ENCODE data around the gene CXCR4. TPM values are rescaled to one million over a fixed set of nuclear protein-coding genes. Genes with fewer than 3 reads are reported as not detected.

The CXCR4 gene
- total RNA-seq, 4 donors from 2014 or later, result 4.9 to 446 (median 22.2) TPM

DNA sequence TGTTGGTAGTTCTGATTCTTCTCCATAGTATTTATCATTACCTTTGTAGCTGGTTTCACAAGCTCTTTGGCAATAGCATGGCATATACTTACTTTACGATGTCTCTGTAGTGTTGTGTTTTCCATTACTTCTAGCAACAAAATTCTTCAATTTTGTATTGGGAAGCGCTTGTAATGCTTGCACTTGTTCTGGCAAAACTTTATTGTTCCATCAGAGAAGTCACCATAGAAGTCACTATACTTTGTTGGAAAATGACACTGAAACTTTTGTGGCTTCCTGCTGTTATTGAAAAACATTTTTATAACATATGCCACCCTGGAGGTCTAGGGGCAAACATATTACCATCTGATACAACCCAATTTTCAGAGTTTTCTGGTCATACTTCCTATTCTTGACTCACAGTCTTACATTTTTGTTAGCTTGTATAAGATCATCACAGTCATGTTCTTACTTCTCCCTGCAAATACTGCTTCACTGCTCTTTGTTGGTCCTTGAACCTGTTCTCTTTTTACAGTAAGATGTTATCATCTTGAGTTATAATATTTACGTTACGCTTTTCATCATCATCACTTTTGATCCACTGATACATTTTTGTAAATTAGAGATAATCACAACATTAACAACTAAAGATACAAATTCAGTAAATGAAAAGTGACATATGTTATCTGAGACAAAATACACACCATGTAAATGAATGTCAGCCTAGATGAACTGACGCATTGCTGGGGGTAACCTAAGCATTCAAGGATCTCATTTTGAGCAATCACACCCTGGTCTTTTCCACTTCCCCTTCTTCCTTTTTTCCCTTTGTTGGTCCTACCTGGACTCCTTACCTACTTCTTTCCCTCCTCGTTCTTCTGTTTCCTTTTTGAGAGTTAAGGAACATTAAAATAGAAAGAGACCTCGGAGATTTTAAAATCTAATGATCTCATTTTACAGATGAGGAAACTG is 33.3 kb upstream of the CXCR4 start:
- no peak overlapping the region for H3K4me3 ChIP-seq
- no peak for DNase-seq
- no peak for TF ChIP-seq POLR2A (IDR thresholded peaks at IDR 0.05)
- TF ChIP-seq, protein P1, sequence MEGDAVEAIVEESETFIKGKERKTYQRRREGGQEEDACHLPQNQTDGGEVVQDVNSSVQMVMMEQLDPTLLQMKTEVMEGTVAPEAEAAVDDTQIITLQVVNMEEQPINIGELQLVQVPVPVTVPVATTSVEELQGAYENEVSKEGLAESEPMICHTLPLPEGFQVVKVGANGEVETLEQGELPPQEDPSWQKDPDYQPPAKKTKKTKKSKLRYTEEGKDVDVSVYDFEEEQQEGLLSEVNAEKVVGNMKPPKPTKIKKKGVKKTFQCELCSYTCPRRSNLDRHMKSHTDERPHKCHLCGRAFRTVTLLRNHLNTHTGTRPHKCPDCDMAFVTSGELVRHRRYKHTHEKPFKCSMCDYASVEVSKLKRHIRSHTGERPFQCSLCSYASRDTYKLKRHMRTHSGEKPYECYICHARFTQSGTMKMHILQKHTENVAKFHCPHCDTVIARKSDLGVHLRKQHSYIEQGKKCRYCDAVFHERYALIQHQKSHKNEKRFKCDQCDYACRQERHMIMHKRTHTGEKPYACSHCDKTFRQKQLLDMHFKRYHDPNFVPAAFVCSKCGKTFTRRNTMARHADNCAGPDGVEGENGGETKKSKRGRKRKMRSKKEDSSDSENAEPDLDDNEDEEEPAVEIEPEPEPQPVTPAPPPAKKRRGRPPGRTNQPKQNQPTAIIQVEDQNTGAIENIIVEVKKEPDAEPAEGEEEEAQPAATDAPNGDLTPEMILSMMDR (IDR thresholded peaks at IDR 0.05), result no peak
- H3K27ac ChIP-seq, result no peak overlapping the region
- H3K9me3 ChIP-seq, result no peaks in the 10 kb centered on the region
- no peaks in the 10 kb centered on the region for H3K27me3 ChIP-seq
- no peaks in the 10 kb centered on the region for H3K36me3 ChIP-seq
- H3K4me1 ChIP-seq, result no peaks in the 10 kb centered on the region

DNA sequence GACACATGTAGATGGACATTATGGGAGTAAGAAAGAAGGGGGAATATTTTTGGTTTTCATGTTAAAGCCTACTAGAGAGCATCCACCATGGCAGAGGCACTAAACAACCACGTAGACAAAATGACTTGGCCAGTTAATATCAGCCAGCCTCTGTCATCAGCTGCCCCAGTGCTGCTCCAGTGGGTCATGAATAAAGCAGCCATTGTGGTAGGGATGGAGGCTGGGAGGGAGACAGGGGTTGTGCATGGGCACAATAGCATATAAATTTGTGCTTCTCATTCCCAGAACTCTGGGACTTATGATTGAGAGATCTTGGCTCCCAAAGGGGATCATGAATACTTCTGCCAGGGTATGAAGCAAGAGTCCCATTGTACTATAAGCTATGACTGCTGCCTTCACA is 31.1 kb upstream of the CXCR4 start:
- Histone ChIP-seq H3K9me3 (no peaks in the 10 kb centered on the region), H3K4me1 (no peaks in the 10 kb centered on the region), H3K27ac (no peak overlapping the region), H3K4me3 (no peak overlapping the region), H3K27me3 (no peaks in the 10 kb centered on the region), H3K36me3 (no peaks in the 10 kb centered on the region)
- no peak for DNase-seq
- no peak for TF ChIP-seq POLR2A (IDR thresholded peaks at IDR 0.05)
- TF ChIP-seq, protein P1 (IDR thresholded peaks at IDR 0.05), result no peak

DNA sequence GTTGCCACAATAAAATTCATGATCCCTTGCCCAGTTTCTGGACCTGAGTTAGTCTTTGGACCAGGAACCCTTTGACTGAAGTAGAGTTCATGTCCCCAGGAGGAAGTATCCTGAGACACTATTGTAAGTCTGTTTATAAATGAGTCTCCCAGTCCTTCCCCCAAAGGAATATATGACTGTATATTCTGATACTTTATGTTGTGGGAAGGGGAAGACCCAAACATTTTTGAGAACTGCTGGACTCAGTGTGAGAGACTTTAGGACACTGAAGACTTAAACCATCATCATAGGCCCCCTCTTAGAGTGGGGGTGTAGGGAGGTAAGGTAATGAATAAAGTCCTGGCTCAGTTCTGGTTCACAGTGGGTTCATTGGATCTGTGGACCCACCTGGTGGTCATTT is 28.6 kb upstream of the CXCR4 start:
- no peak for TF ChIP-seq POLR2A (IDR thresholded peaks at IDR 0.05)
- TF ChIP-seq, protein P1 (IDR thresholded peaks at IDR 0.05), result no peak
- H3K9me3 ChIP-seq, result no peaks in the 10 kb centered on the region
- H3K4me3 ChIP-seq, result no peak overlapping the region
- DNase-seq, result no peak
- H3K27me3 ChIP-seq, result no peaks in the 10 kb centered on the region
- H3K36me3 ChIP-seq, result no peaks in the 10 kb centered on the region
- H3K27ac ChIP-seq, result no peak overlapping the region
- H3K4me1 ChIP-seq, result no peaks in the 10 kb centered on the region

DNA sequence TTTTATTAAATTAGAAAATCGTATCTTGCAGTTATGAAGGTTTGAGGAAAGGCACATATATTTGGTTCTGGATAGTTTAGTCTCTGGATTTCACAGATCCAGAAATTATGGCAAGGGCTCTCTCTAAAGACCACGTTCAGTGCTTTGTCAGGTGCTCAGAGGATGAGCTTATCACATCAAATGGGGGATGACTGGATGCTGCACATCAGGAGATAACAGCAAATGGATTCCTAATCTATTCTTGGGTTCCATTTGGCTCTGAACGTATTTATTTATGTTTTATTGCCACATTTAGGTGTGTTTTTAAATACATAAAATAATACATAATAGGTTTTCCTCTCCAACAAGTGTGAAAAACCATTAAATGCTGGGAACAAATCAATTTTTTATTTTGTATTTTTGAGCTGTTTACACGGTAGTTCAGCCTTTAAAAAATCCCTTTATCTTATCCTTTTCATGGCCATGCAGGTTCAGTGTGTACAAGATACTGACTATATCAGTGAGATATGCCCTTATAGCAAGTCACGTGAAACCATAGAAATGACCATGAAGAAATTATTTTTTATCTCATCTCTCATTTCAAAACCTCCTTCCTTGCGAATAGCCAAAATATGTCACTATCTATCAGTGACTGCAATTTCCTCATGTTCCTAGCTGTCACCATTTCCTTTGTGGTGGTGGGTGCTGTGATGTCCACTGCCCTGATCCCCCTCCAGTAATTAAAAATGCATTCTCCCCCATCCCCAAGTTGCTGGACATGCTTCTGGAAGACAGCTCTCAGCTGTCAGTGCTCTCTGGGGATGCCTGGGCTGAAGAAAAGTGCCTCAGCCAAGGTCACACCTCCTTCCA is 25.9 kb upstream of the CXCR4 start:
- no peaks in the 10 kb centered on the region for H3K27me3 ChIP-seq
- peaks cover 0 to 7% (median 1%) of the 10 kb centered on the region in 4 donors for H3K4me1 ChIP-seq
- no peak overlapping the region for H3K27ac ChIP-seq
- H3K36me3 ChIP-seq, result no peaks in the 10 kb centered on the region
- TF ChIP-seq POLR2A (IDR thresholded peaks at IDR 0.05), result no peak
- TF ChIP-seq, protein P1 (IDR thresholded peaks at IDR 0.05), result no peak
- no peaks in the 10 kb centered on the region for H3K9me3 ChIP-seq
- no peak for DNase-seq
- H3K4me3 ChIP-seq, result no peak overlapping the region

DNA sequence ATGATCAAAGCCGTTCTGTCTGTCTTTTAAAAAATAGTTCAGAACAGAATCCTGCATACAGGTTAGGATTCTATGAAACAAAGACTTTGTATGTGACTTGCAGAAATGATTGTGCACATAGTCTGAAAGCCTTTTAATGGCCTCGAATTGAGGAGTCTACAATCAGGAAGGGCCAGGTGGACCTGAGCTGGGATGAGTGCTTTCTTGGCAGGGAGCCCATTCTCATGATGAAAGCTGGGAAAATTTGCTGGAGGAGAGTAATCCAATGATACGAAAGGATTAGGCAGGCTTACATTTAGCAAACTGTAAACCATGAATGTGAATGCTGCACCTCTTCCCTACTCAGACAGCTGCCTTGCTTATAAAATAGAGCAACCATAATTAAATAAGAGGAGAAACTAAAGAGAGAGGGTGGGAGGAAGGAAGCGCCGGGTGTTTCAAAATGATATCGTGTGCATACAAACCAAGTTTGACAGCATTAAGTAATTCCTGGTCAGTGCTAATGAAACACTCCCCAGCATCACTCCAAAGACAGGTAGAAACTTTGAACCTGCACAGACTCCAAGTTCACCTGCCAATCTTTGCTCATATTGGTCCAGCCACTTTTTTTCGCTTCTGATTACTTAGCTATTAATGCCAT is 23.7 kb upstream of the CXCR4 start:
- no peaks in the 10 kb centered on the region for H3K9me3 ChIP-seq
- H3K27me3 ChIP-seq, result no peaks in the 10 kb centered on the region
- DNase-seq, result no peak
- peaks cover 0 to 29% (median 6%) of the 10 kb centered on the region in 4 donors for H3K4me1 ChIP-seq
- no peak overlapping the region for H3K27ac ChIP-seq
- TF ChIP-seq, protein P1 (IDR thresholded peaks at IDR 0.05), result no peak
- no peak for TF ChIP-seq POLR2A (IDR thresholded peaks at IDR 0.05)
- H3K36me3 ChIP-seq, result no peaks in the 10 kb centered on the region
- no peak overlapping the region for H3K4me3 ChIP-seq

Data from Peyer's patch (tissue), 4 donors.